ENCODE data around the gene FBXL7.

Gene FBXL7

DNA sequence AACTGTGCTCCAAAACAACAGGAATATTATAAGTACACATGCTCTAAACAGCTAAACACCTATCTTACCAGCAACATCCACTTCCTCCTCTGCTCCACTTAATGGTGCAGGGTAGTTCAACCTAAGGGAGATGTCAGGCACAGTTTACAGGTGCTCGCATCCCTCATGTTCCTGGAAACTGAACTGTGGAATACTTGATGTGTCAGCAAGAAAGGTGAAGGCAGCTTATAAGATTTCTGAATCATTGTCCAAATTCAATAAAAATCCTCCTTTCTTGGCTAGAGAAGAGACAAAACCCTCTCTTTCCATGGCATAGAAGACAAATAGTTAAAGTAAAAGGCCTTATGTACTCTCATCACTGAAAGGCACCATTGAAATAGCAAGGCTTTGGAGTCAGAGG lies 272.2 kb downstream of the FBXL7 start:
- DNase-seq (ENCODE audit: low spot score), result no peak

DNA sequence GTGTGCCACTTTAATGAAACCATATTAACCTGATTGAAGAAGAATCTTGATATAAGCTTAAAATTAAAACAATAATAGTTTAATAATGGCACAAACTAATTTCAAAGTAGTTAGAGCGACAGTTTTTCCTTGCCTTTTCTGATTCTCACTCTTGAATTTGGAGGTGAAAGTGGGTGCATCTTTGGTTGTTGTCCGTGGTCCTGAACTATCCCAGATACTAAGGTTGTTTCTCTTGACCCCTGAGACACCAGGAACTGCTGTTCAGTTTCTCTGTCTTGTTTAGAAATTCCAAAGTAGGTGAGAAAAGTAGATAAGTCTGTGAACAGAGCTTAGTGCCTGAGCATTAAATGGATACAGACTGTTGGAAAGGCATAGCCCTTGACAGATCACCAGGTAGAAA lies 274.7 kb downstream of the FBXL7 start:
- no peak for DNase-seq (ENCODE audit: low spot score)

DNA sequence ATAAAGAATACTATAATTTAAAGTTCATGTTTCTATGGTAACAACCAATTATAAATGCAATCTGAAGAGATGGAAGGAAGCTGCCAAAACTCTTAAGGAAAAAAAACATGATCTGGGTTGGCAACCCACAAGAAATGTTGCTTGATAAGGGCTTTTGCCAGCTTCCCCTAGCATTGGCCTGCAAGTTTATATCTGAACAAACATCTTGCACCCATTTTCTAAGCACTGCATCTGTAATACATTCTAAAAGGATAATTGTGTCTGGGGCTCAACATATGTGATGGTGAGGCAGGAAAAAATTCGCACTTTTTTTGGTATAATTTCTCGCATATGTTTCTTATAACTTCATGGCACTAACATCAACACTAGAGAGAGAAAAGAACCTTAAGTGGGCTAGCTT lies 276.4 kb downstream of the FBXL7 start:
- DNase-seq (ENCODE audit: low spot score), result no peak

DNA sequence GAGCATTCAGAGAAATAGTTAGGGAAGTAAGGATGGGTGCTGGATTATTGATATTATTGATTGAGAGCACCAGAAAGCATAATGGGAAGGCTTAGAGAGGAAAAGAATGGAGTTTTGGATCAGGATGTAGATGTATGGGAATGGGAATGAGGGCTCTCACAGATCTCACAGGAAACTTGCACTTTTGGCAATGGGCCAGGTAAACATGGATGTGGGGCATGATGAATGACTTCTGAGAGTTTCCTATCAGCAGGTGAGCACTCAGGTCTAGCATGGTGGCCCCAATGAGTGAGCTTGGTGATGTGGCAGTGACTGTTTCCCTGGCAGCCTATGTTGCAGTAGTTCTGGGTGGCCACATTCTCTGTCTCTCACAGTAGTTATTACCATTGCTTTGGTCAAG lies 283.8 kb downstream of the FBXL7 start:
- DNase-seq (ENCODE audit: low spot score), result no peak

DNA sequence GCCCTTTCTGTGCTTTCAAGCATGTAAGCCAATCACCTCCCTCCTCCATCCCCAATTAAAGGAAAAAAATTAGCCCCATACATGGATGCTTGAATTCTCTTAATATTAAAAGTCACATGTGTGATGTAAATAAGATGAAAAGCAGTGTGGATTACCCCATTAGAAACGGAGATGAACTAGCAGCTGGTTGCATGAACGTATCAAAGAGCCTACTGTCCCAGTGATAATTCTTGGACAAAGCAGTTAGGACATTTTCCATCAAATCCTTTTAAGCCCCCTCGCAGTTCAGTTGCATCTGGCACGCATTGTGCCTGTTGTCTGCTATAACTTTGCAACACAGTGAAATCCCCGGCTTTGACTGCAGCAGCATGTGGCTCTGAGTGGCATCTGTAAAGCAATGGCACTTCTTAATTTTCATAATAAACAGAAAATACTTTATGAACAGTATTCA lies 285.6 kb downstream of the FBXL7 start:
- no peak for DNase-seq (ENCODE audit: low spot score)

DNA sequence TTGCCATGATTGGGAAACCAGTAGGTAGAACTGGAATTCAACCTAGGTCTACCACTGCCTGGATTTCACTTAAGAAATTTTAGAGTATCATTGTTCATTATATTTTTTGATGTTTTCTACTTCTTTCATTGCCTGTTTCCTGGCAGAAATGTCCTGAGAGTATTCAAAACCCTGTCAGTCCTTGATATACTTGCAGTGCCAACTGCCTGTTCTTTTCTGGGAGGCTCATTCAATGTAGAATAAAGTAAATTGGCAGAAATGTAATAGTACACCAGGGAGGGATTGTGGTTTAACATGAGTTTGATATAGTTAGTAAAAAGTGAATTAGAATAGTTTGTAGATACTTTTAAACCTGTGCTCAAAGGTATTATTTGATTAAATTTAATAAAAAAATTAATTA lies 286.3 kb downstream of the FBXL7 start:
- DNase-seq (ENCODE audit: low spot score), result no peak

DNA sequence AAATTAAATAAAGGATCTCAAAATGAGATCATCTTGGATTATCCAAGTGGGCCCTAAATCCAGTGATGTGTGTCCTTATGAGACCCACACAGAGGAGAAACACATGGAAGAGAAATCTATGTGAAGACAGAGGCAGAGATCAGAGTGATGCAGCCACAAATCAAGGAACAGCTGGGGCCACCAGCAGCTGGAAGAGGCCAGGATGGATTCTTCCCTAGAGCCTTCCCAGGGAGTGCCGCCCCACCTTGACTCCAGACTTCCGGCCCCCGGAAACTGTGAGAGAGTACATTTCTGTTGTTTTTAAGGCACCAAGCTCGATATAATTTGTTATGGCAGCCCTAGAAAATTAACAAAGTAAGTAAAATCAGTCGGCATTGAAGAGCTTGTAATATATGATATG lies 286.9 kb downstream of the FBXL7 start:
- no peak for DNase-seq (ENCODE audit: low spot score)

DNA sequence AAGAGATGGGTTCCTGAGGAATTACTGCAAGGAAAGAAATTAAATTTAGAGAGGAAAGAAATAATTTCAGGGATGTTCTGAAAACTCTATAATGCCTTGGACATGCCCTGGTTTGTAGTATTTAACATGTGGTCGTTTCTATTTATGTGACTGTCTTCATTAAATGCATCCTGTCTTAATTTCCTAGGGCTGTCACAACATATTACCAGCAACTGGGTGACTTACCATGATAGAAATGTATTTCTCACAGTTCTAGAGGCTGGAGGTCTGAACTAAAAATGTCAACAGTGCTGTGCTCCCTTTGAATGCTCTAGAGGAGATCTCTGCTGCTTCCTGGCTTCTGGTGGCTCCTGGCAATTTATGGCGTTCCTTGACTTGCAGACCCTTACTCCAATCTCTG lies 287.7 kb downstream of the FBXL7 start:
- no peak for DNase-seq (ENCODE audit: low spot score)

DNA sequence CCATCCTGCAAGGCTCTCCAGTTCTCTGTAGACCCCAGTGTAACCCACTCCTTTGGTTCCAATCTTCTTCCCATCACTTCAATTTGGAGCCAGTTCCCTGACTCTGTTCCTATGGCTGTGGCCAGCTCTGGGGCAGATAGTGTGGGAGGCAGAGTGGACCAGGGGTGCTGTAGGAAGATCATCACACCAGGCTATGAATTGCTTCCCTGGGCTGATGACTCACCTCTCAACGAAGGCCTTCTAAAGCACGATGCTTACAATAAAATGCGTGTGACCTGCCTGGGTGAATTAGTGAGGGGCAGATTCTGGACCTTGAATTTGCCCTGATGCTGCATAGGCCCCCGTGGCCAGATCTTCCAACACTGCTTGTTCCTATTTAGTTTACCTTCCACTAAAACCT lies 289.7 kb downstream of the FBXL7 start:
- no peak for DNase-seq (ENCODE audit: low spot score)

DNA sequence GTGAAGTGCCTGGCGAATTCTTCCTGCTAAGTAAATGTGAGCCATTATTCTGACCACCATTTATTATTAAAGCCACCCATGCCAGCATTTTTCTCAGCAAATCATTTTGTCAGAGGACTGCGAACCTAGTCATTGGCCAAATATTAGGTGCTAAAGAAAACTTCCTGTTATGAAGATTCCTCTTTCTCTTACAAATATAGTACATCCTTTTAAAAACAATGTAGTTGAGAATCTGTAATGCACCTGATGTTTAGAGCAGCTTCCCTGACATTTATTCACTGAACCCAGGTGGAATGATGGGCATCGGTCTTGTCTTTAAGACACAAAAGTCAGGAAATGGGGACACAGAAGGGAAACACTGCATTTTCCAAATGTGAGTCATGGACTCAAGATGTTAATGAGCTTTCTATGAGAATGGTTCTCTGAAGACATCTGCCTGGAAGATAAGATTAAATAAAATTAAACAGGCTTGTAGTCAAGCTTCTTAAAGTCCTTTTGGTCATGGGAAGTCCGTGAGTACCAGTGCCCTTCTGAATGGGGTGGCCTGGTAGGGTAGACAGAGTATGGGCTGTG lies 290.6 kb downstream of the FBXL7 start:
- no peak for DNase-seq (ENCODE audit: low spot score)

DNA sequence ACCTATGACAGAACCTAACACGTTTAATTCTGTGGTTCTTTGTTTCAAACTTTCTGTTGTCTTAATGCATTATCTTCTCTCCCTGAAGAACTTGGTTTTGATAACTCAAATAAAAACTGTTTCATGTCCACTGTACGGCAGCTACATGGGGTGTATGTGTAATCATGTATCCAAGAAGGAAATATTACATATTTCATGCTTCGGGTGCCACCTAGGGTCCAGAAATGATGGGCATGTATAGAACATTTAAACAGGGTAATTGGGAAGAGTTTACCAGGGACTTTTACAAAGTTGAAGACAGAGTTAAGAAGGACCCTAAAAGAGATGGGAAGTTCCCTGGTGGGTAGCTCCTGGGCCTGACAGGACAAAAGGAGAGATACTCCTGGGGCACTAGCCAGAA lies 291.3 kb downstream of the FBXL7 start:
- DNase-seq (ENCODE audit: low spot score), result no peak

DNA sequence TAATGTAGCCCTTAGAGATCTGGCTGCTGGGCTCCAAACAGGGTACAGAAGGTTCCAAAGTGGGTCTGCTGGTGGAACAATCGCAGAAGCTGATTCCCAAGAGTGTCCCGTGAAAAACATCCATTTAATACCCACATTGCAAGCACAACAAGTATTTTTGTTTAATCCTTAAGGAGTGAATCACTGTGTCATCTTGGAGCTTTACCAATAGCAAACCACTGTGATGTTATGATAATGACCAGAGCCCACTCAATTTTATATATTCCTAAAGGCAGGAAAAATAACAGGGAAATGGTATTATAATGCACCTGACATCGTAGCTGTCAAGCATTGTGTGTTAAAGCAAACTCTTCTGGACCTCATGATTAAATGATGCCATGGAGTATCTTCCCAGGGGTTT lies 291.9 kb downstream of the FBXL7 start:
- no peak for DNase-seq (ENCODE audit: low spot score)

DNA sequence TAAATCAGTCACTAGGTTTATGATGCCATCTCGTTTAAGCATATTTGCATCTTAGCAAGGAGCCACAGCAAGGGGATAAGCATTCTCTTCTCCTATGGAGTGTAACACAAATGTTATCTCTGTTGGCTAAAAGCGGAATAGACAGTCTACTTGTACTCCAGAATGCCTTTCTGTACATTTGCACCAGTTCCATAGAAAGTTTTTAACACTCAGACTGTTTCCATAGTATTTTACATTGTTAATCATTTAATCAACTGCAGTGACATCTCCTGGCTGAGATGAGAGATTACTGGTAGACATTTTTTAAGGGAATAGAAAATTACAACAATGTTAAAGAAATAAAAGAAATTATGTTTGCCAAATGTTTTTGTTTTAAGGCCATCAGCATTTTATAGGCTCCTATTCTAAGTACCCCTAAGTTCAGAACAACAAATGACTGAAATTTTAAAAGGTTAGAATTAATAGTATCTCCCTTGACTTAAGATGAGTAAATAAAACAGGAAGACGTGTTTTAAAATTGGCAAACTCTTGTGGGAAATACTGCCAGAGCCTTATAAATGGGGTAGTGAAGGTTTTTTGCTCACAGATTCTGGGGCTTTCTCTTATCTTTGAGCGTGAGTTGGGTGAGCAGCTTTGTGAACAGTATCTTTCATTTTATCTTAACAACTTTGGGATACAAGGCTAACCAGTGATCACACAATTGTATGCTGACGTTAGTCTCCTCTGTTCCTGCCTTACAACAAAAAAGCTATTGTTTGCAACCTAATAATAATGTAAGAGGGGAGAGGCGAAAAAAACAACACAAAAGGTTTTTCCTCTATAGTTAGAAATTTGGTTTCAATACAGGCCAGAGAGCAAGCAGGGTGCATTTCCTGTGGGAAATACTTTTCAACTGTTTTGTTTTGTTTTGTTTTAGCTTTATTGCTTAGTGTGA lies 294.3 kb downstream of the FBXL7 start:
- DNase-seq (ENCODE audit: low spot score), result no peak

DNA sequence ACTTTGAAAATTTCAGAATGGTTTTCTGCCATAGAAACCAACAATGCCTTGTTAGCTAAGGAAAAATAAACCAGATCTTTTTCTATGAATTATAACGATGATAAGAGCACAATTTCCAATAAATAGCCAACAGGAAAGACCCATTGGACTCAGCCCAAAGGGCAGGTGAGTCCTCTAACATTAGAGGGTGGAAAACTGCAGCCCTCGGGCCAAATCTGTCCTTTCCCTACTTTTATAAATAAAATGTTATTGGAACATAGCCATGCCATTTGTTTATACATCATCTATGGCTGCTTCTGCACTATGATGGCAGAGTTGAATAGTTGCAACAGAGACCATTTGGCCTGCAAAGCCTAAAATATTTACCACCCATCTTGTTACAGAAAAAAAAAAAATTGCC lies 296.1 kb downstream of the FBXL7 start:
- DNase-seq (ENCODE audit: low spot score), result no peak

DNA sequence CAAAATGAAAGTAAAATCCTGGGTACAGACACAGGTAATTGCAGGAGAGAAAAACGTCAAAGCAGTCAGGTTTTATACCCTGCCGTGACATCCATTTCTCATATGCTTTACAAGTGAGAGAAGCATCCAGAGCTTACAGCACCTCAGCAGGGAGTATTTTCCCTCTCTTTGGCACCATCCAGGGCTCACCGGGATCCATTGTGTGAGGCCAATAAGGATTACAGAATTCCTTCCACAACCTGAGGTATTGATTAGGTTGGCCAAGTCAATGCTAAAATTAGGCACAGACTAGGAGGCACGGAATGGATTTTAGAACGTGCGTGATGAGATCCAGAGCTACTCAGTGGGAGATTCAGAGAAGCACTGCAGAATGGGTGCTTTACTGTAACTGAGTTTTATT lies 296.6 kb downstream of the FBXL7 start:
- DNase-seq (ENCODE audit: low spot score), result no peak

DNA sequence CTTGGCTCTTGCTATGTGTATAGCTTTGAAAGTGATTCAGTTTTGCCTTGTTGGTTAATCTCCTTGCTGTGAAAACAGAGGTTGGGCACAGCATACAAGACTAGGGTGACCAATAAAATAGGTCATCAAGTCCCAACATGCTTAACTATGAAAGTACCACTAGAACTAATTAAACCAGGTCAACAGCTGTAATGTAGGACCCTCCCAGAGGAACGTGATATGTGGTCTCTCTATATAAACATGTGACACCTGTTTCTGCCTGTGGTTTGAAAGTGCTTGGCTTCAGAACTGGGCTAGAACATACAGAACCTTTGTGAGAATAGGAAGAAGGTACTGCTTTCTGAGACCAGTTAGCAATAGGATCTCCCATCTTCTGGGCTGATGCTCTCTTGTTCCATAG lies 297.1 kb downstream of the FBXL7 start:
- no peak for DNase-seq (ENCODE audit: low spot score)

DNA sequence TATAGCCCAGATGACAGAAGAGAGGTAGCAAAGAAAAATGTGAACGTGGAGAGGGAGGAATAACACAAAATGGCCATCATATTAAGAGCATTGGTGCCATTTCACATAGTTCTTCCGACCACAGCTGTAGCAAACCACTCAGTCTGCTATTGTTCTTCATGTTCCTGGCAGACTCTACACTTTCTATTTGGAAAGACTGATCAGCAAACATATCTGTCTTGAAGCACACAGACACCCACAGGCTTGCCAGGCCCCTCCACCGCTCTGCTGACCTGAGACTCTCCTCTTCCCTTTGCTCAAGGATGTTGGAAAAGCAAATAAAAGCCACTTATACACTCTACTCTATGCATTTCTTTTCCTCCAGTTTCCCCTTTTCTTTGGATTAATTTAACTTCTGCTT lies 298.0 kb downstream of the FBXL7 start:
- DNase-seq (ENCODE audit: low spot score), result no peak

DNA sequence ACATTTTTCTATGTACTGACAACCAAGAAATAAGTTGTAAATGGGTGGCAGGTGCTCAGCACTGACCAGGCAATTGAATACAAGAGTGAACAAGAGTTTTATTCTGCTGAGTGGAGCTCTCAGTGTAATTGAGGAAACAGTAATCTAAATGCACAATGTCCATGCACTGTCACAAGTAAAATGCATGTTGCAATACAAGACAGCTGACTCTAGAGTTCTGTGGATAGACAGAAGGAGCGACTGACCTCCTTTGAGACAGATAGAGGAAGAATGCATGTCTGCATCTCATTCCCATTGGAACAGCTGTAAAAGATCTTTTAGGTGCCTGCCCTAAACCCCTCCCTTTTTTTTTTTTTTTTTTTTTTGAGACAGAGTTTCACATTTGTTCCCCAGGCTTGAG lies 299.0 kb downstream of the FBXL7 start:
- no peak for DNase-seq (ENCODE audit: low spot score)

DNA sequence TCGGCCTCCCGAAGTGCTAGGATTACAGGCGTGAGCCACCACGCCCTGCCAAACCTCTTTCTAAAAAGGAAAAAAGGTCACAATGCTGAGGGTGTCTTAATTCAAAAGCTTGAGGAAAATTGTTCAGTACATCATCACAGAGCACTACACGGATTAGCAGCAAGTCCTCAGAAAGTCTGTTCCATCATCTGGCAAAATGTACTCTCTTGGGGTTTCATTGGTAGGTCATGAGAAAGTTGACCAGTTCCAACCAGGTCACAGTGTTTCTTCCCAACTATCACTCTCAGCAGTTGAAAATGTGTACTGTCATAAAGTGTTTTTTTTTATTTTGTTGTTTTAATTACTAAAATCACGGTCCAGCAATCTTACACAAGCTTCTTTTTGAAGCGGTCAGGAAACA lies 299.6 kb downstream of the FBXL7 start:
- DNase-seq (ENCODE audit: low spot score), result no peak

DNA sequence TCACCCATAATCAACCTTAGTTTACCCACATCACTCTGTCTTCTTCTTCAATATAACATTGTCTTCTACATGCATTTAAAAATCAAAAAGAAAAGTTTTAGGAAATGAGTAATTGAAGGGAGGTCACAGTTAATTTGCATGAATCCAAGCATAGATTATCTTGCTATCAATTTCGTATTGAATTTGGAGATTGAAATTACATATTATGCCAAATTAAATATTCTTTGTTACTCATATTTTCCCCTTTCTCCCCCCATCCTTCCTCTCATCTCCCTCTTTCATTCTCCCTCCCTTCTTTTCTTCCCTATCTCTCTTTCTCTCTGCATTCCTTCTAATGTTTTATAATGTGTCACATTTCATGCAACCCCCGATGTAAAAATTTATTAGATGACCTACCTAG lies 303.3 kb downstream of the FBXL7 start:
- no peak for DNase-seq (ENCODE audit: low spot score)

DNA sequence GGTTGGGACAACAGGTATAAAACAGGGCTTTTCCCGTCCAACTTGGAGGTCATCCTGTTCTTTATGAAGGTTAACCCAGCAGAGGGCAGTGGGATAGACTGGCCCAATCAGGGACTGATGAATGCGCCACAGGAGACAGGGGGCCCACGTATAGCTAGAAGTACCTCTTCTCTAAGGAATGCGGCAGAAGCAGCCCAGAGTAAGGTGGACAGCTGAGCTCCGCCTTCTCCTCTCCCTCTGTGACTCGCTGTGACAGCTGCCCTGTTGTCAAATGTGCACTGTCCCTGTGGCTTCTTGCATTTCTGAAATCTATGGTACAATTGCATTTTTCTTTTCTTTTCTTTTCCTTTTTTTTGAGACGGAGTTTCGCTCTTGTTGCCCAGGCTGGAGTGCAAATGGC lies 306.6 kb downstream of the FBXL7 start:
- DNase-seq (ENCODE audit: low spot score), result no peak

DNA sequence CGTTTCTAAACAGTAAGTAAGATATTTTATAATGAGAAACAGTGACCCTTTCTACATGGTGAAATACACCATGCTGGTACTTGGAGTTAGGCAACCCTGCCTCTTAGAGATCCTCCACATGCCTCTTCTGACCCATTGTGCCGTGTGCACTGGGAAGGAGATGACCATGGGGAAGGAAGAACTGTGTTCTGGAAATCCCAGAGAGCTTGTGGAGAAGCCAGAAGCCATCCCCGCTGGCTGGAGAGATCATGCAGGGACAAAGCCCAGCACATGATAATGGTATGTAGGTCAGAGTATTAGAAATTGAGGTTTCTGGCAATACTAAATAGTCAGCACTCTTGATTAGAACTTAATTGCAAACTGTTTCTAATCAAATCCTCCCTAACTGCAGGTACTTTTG lies 307.3 kb downstream of the FBXL7 start:
- DNase-seq (ENCODE audit: low spot score), result no peak

DNA sequence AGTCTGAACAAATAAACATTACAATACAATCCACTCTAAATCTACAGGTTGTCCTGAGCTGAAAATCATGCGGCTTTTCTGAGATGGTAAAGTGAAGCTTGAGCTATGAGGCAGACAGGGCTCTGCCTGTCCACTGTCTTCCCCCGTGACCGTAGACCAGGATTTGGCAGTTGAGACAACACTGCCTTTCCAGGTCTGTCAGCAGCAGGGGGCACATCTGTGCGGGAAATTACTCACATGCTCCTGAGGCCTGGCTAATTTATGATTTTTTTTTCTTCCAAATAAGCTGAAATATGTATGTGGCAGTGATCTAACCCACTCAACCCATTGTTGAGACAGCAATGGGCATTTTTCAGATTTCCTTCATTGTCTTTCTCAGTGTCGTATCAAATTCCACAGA lies 307.9 kb downstream of the FBXL7 start:
- no peak for DNase-seq (ENCODE audit: low spot score)

DNA sequence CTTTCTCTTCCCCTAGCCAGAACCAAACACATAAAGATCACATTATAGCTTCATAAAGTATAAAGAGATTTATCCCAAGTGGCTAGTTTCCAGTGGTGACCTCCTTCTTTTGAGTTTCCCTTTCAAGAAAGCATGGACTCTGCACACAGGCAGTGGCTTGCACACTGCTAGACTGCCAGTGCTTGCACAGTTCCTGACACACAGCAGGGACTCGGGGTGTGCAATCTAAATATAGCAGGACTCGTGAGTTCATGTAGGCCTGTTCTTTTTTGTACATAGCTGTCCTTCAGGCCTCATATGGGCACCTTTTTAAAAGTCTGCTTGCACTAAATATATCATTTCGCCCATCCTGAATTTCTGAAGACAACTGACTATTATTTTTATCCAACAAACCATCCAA lies 308.6 kb downstream of the FBXL7 start:
- no peak for DNase-seq (ENCODE audit: low spot score)
